ENCODE data around the gene ZNF366. TPM values are rescaled to one million over a fixed set of nuclear protein-coding genes. Genes with fewer than 3 reads are reported as not detected.

Gene ZNF366
- total RNA-seq, 2 experiments from 2014 or later, result 0.40 TPM; not detected in 1

GRCh38 chr5:72495410-72495809 lies 11.8 kb downstream of the ZNF366 start:
- Mint-ChIP-seq H3K36me3 (no peaks in the 10 kb centered on the region), H3K27ac (no peak overlapping the region), H3K4me1 (no peaks in the 10 kb centered on the region), H3K4me3 (no peak overlapping the region), H3K9me3 (no peaks in the 10 kb centered on the region), H3K27me3 (peaks cover 28% of the 10 kb centered on the region)
- DNase-seq (no peak), ATAC-seq (ENCODE audit: low read depth) (no peak)
- POLR2A ChIA-PET, result interaction anchor here (0.7 kb wide), 1 partner anchor 538 kb away, joined by 3 read pairs; no protein-coding TSS in a partner anchor

DNA sequence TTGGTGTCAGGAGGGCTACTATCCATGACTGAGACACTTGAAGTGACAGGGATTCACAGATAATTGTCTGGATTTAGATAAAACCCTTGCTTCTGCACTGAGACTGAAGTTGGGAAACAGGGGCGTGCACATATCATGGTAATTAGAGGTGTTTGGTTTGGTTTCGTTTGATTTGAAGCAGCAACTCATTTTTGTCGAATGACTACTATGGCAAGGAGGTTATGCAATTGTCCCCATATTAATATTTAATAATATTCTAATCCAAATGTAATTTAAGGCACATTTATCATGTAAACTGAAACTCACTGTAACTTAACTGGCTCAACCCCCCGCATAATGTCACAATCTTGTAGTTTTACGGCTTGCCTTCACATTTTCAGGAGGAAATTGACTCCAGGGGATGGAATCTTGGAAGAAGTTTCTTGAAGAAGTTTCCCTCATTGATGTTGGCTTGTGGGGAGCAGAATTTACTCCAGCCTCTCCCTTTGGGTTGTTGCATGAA lies 12.5 kb downstream of the ZNF366 start:
- ATAC-seq (ENCODE audit: low read depth) (no peak), DNase-seq (no peak)
- H3K27me3 Mint-ChIP-seq, result peaks cover 26% of the 10 kb centered on the region
- no peaks in the 10 kb centered on the region for H3K36me3 Mint-ChIP-seq
- no peaks in the 10 kb centered on the region for H3K9me3 Mint-ChIP-seq
- no peaks in the 10 kb centered on the region for H3K4me1 Mint-ChIP-seq
- no peak overlapping the region for H3K27ac Mint-ChIP-seq
- POLR2A ChIA-PET, result no interaction called here
- no peak overlapping the region for H3K4me3 Mint-ChIP-seq

- DNase-seq (no peak), ATAC-seq (ENCODE audit: low read depth) (no peak)
- no peak overlapping the region for H3K27ac Mint-ChIP-seq
- H3K27me3 Mint-ChIP-seq, result peaks cover 17% of the 10 kb centered on the region
- POLR2A ChIA-PET, result no interaction called here
- H3K4me3 Mint-ChIP-seq, result no peak overlapping the region
- H3K36me3 Mint-ChIP-seq, result no peaks in the 10 kb centered on the region
- H3K4me1 Mint-ChIP-seq, result no peaks in the 10 kb centered on the region
- no peaks in the 10 kb centered on the region for H3K9me3 Mint-ChIP-seq
These were observed 17.7 kb downstream of the ZNF366 start for GRCh38 chr5:72489536-72489935.

GRCh38 chr5:72488756-72489155 lies 18.5 kb downstream of the ZNF366 start:
- Mint-ChIP-seq H3K4me3 (no peak overlapping the region), H3K27ac (no peak overlapping the region), H3K27me3 (peaks cover 17% of the 10 kb centered on the region), H3K9me3 (no peaks in the 10 kb centered on the region), H3K36me3 (no peaks in the 10 kb centered on the region), H3K4me1 (no peaks in the 10 kb centered on the region)
- DNase-seq, result no peak
- POLR2A ChIA-PET, result no interaction called here
- no peak for ATAC-seq (ENCODE audit: low read depth)

DNA sequence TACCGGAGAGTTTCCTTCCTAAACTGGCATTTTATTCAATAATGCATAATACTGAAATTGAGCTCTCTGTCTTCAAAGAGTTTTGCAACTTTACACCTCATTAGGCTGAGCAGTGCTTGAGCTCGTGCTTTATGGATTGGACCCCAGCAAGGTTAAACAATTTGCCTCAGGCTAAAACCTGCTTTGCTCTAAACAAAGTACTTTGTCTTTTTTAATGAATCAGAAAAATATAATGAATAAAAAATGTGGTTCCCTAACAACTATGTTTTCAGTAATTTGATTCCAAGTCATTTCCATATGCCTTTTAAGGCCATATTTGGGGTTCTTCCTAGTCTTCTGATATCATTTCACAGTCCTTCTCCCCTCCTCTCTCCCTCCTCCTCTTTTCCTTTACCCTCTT lies 20.0 kb downstream of the ZNF366 start:
- Mint-ChIP-seq H3K27me3 (peaks cover 14% of the 10 kb centered on the region), H3K4me1 (no peaks in the 10 kb centered on the region), H3K4me3 (no peak overlapping the region), H3K27ac (no peak overlapping the region), H3K9me3 (no peaks in the 10 kb centered on the region), H3K36me3 (no peaks in the 10 kb centered on the region)
- ATAC-seq (ENCODE audit: low read depth) (no peak), DNase-seq (no peak)
- POLR2A ChIA-PET, result no interaction called here

- POLR2A ChIA-PET, result no interaction called here
- H3K4me3 Mint-ChIP-seq, result no peak overlapping the region
These were observed 20.8 kb downstream of the ZNF366 start for GRCh38 chr5:72486371-72486770.

GRCh38 chr5:72485430-72485974 lies 21.7 kb downstream of the ZNF366 start:
- Mint-ChIP-seq H3K27ac (no peak overlapping the region), H3K27me3 (peaks cover 11% of the 10 kb centered on the region), H3K4me1 (no peaks in the 10 kb centered on the region), H3K9me3 (no peaks in the 10 kb centered on the region), H3K4me3 (no peak overlapping the region), H3K36me3 (no peaks in the 10 kb centered on the region)
- DNase-seq, result no peak
- ATAC-seq (ENCODE audit: low read depth), result no peak
- POLR2A ChIA-PET, result no interaction called here

More at GRCh38 chr5:72486371-72486770, 20.8 kb downstream of the ZNF366 start:
- ATAC-seq (ENCODE audit: low read depth) (no peak), DNase-seq (no peak)
- no peaks in the 10 kb centered on the region for H3K36me3 Mint-ChIP-seq
- H3K4me1 Mint-ChIP-seq, result no peaks in the 10 kb centered on the region
- H3K27ac Mint-ChIP-seq, result no peak overlapping the region
- H3K27me3 Mint-ChIP-seq, result peaks cover 14% of the 10 kb centered on the region
- no peaks in the 10 kb centered on the region for H3K9me3 Mint-ChIP-seq

DNA sequence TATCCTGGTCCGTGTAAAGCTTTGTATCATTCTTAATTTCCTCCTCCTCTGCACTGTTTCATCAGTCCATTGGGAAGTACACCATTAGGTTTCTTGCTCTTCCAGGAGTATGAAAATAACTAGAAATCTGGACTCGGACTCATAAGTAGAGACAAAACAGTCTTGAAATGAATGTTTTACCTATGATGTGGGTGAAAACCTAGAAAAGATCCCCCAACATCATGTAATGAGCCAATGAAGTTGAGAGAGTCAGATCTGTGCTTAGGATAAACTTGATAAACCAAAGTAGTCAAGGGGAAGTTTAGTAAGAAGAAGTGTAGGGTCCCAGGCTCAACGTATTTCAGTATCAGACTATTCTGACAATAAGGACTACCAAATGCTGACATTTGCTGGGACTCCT lies 25.2 kb downstream of the ZNF366 start:
- H3K4me1 Mint-ChIP-seq, result no peaks in the 10 kb centered on the region
- H3K27me3 Mint-ChIP-seq, result peaks cover 16% of the 10 kb centered on the region
- H3K27ac Mint-ChIP-seq, result no peak overlapping the region
- no peaks in the 10 kb centered on the region for H3K9me3 Mint-ChIP-seq
- no peak for DNase-seq
- ATAC-seq (ENCODE audit: low read depth), result no peak
- POLR2A ChIA-PET, result no interaction called here
- H3K36me3 Mint-ChIP-seq, result no peaks in the 10 kb centered on the region
- no peak overlapping the region for H3K4me3 Mint-ChIP-seq

DNA sequence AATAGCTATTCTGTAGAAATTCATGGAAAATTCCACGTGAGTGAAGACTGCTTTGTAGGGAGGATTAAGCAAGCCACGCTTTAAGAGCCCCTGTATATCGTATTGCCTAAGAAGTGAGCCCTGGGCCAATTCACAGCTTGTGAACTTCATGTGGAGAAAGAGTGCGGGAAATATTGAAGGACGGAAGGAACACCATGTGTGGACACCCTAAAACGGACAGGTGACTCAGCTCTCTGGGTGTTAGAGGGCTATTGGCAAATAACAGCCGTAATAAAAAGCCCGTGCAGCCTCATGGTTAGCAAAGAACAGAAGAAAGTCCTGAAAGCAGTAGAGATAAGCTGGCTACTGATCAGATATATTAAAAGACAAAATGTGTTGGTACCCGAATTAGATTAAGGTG lies 26.4 kb downstream of the ZNF366 start:
- Mint-ChIP-seq H3K4me1 (no peaks in the 10 kb centered on the region), H3K36me3 (no peaks in the 10 kb centered on the region)
- DNase-seq, result no peak

DNA sequence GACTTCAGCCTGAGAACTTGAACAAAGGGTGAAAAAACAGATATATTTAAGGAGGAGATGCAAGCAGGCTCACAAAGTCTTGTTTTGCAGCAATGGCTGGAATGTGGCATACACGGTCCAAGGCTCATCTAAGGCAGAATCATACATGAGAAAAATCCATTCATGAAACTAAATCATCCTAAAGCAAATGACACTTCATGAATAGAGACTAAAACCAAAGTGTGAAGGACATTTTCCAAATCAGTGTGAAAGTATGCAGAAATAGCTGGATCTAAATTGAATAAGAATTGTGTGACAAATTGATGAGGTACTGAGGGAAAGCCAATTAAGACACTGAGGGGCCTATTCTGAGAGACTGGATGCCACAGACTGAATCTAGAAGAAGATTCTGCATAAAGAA lies 27.3 kb downstream of the ZNF366 start:
- Mint-ChIP-seq H3K4me1 (no peaks in the 10 kb centered on the region), H3K9me3 (no peaks in the 10 kb centered on the region), H3K27ac (no peak overlapping the region), H3K4me3 (no peak overlapping the region), H3K36me3 (no peaks in the 10 kb centered on the region), H3K27me3 (peaks cover 21% of the 10 kb centered on the region)
- DNase-seq, result no peak
- ATAC-seq (ENCODE audit: low read depth), result no peak
- POLR2A ChIA-PET, result no interaction called here

More for the DNA sequence above, 26.4 kb downstream of the ZNF366 start:
- POLR2A ChIA-PET, result no interaction called here
- ATAC-seq (ENCODE audit: low read depth), result no peak
- Mint-ChIP-seq H3K27ac (no peak overlapping the region), H3K27me3 (peaks cover 18% of the 10 kb centered on the region), H3K4me3 (no peak overlapping the region), H3K9me3 (no peaks in the 10 kb centered on the region)

DNA sequence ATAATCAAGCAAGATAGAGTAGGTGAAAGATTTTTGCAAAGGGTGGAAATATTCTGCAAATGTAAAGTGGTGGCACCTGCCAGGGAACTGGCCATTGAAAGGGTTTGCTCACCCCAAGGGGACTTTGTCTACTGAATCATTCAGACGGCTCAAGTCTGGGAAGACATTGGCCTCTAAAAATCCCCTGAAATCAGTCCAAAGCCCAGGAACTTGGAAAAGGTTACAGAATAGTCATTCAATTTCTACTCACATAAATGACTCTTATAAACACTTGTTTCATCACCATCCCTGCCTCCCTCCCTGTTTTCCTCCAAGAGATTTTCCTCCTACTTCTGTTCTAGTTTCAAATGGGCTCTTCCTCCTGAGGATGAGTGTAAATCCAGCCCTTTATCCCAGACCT lies 28.5 kb downstream of the ZNF366 start:
- no peak overlapping the region for H3K4me3 Mint-ChIP-seq
- no peaks in the 10 kb centered on the region for H3K36me3 Mint-ChIP-seq
- no peaks in the 10 kb centered on the region for H3K9me3 Mint-ChIP-seq
- H3K27me3 Mint-ChIP-seq, result peaks cover 21% of the 10 kb centered on the region
- no peak overlapping the region for H3K27ac Mint-ChIP-seq
- ATAC-seq (ENCODE audit: low read depth) (no peak), DNase-seq (no peak)
- H3K4me1 Mint-ChIP-seq, result no peaks in the 10 kb centered on the region
- POLR2A ChIA-PET, result no interaction called here

- POLR2A ChIA-PET, result no interaction called here
- Mint-ChIP-seq H3K36me3 (no peaks in the 10 kb centered on the region), H3K9me3 (no peaks in the 10 kb centered on the region), H3K4me1 (no peaks in the 10 kb centered on the region), H3K27ac (no peak overlapping the region), H3K4me3 (no peak overlapping the region), H3K27me3 (peaks cover 25% of the 10 kb centered on the region)
- no peak for ATAC-seq (ENCODE audit: low read depth)
- DNase-seq, result no peak
These were observed 28.9 kb downstream of the ZNF366 start for GRCh38 chr5:72478276-72478675.

DNA sequence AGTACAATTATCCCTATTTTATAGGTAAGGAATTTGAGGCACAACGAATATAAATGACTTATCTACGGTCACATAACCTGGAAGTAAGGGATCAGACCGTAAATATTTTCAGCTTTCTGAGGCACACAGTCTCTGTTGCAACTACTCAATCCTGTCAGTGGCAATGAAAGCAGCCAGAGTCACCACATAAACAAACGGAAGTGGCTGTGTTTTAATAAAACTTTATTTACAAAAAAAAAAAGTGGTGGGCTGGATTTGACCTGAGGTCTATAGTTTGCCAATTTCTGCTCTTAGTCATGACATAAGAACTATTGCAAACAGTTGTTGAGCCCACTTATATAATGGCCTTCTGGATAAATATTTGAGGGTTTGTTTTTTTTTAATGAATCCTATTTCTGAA lies 29.6 kb downstream of the ZNF366 start:
- Mint-ChIP-seq H3K4me1 (no peaks in the 10 kb centered on the region), H3K36me3 (no peaks in the 10 kb centered on the region), H3K27ac (no peak overlapping the region), H3K9me3 (no peaks in the 10 kb centered on the region), H3K27me3 (peaks cover 32% of the 10 kb centered on the region), H3K4me3 (no peak overlapping the region)
- no peak for DNase-seq
- no peak for ATAC-seq (ENCODE audit: low read depth)
- POLR2A ChIA-PET, result no interaction called here

- no peaks in the 10 kb centered on the region for H3K36me3 Mint-ChIP-seq
- ATAC-seq (ENCODE audit: low read depth) (no peak), DNase-seq (no peak)
- POLR2A ChIA-PET, result no interaction called here
- no peak overlapping the region for H3K4me3 Mint-ChIP-seq
- no peaks in the 10 kb centered on the region for H3K4me1 Mint-ChIP-seq
- H3K27me3 Mint-ChIP-seq, result peaks cover 32% of the 10 kb centered on the region
- H3K27ac Mint-ChIP-seq, result no peak overlapping the region
- H3K9me3 Mint-ChIP-seq, result no peaks in the 10 kb centered on the region
These were observed 30.0 kb downstream of the ZNF366 start for GRCh38 chr5:72477176-72477575.

GRCh38 chr5:72476721-72477120 lies 30.5 kb downstream of the ZNF366 start:
- POLR2A ChIA-PET, result no interaction called here
- peaks cover 34% of the 10 kb centered on the region for H3K27me3 Mint-ChIP-seq

More at GRCh38 chr5:72476721-72477120, 30.5 kb downstream of the ZNF366 start:
- H3K27ac Mint-ChIP-seq, result no peak overlapping the region
- no peaks in the 10 kb centered on the region for H3K36me3 Mint-ChIP-seq
- ATAC-seq (ENCODE audit: low read depth) (no peak), DNase-seq (no peak)
- H3K4me3 Mint-ChIP-seq, result no peak overlapping the region
- H3K9me3 Mint-ChIP-seq, result no peaks in the 10 kb centered on the region
- no peaks in the 10 kb centered on the region for H3K4me1 Mint-ChIP-seq

Data from activated naive CD8-positive, alpha-beta T cell treated with anti-CD3 and anti-CD28 coated beads, Interleukin-2, amount 10 ng/mL, durations not matched to agents 7 days and 5 days (primary cell).